Subcutaneous abdominal adipose tissue (tissue), 5 donors: Measurements from ENCODE around the gene MEIOSIN.

Experiments used
- H3K27ac ChIP-seq: one replicate; pipeline ENCODE4 v1.7.0; 2013; ENCODE audit warnings: low read depth, mild to moderate bottlenecking, inconsistent platforms, low read length, moderate library complexity
- H3K27me3 ChIP-seq, 5 donors: one replicate each; pipeline ENCODE4 v1.7.0; 2013; ENCODE audit warnings: low read length in 5 of 5, inconsistent platforms in 1 of 5; ENCODE audit not compliant: control insufficient read depth in 5 of 5, insufficient read depth in 4 of 5
- H3K36me3 ChIP-seq, 5 donors: one replicate each; pipeline ENCODE4 v1.7.0; 2013; ENCODE audit warnings: low read length in 5 of 5; ENCODE audit not compliant: control insufficient read depth in 5 of 5, insufficient read depth in 5 of 5
- H3K4me1 ChIP-seq, 5 donors: one replicate each; pipeline ENCODE4 v1.7.0; 2013; ENCODE audit warnings: low read length in 5 of 5, mild to moderate bottlenecking in 3 of 5, moderate library complexity in 1 of 5; ENCODE audit not compliant: control insufficient read depth in 5 of 5, insufficient read depth in 5 of 5
- H3K4me3 ChIP-seq, 5 donors: one replicate each; pipeline ENCODE4 v1.7.0; 2013; ENCODE audit warnings: low read length in 5 of 5, low read depth in 1 of 5
- H3K9ac ChIP-seq, 5 donors: one replicate each; pipeline ENCODE4 v1.7.0; 2013; ENCODE audit warnings: low read length in 5 of 5, mild to moderate bottlenecking in 4 of 5, moderate library complexity in 3 of 5
- H3K9me3 ChIP-seq, 5 donors: one replicate each; pipeline ENCODE4 v1.7.0; 2013; ENCODE audit warnings: low read length in 5 of 5; ENCODE audit not compliant: control insufficient read depth in 5 of 5
- donor health status: healthy.
- donor health status: healthy.
- donor health status: healthy.
- donor health status: healthy.
- donor health status: healthy.

Gene MEIOSIN

GRCh38 chr19:45769821-45770191, 36.6 kb downstream of the MEIOSIN start:
- Histone ChIP-seq H3K9me3 (no peaks in the 10 kb centered on the region), H3K9ac (peak overlapping the region in 4 of 5 donors; percentile 45 to 74 (median 58)), H3K36me3 (peaks cover 0 to 18% (median 7%) of the 10 kb centered on the region in 5 donors), H3K27ac (peak overlapping the region; percentile 94), H3K4me1 (peaks cover 0 to 52% (median 43%) of the 10 kb centered on the region in 5 donors), H3K4me3 (peak overlapping the region; percentile 68 to 93 (median 81)), H3K27me3 (peaks cover 0 to 5% (median 0%) of the 10 kb centered on the region in 5 donors)

- Histone ChIP-seq H3K9ac (peak overlapping the region in 2 of 5 donors; percentile 58 to 74), H3K9me3 (no peaks in the 10 kb centered on the region), H3K27me3 (peaks cover 0 to 5% (median 0%) of the 10 kb centered on the region in 5 donors), H3K27ac (peak overlapping the region; percentile 94), H3K4me1 (peaks cover 0 to 52% (median 43%) of the 10 kb centered on the region in 5 donors), H3K36me3 (peaks cover 0 to 15% (median 8%) of the 10 kb centered on the region in 5 donors), H3K4me3 (peak overlapping the region in 4 of 5 donors; percentile 70 to 93 (median 84))
These were observed 37.2 kb downstream of the MEIOSIN start for GRCh38 chr19:45770192-45771101.

- no peaks in the 10 kb centered on the region for H3K9me3 ChIP-seq
- H3K27ac ChIP-seq = peak overlapping the region; percentile 65
- peaks cover 0 to 16% (median 8%) of the 10 kb centered on the region in 5 donors for H3K36me3 ChIP-seq
- H3K9ac ChIP-seq = peak overlapping the region in 1 of 5 donors; percentile 64
- peaks cover 0 to 42% (median 35%) of the 10 kb centered on the region in 5 donors for H3K4me1 ChIP-seq
- H3K4me3 ChIP-seq = peak overlapping the region in 1 of 5 donors; percentile 81
- peaks cover 0 to 5% (median 0%) of the 10 kb centered on the region in 5 donors for H3K27me3 ChIP-seq
These were observed 38.2 kb downstream of the MEIOSIN start for GRCh38 chr19:45771311-45771933.

GRCh38 chr19:45772130-45772840, 39.0 kb downstream of the MEIOSIN start:
- Histone ChIP-seq H3K27ac (no peak overlapping the region), H3K27me3 (peaks cover 0 to 5% (median 0%) of the 10 kb centered on the region in 5 donors), H3K9me3 (no peaks in the 10 kb centered on the region), H3K4me1 (peaks cover 0 to 34% (median 26%) of the 10 kb centered on the region in 5 donors), H3K36me3 (peaks cover 0 to 25% (median 16%) of the 10 kb centered on the region in 5 donors), H3K4me3 (no peak overlapping the region), H3K9ac (no peak overlapping the region)

GRCh38 chr19:45772912-45773311, 39.7 kb downstream of the MEIOSIN start:
- H3K27me3 ChIP-seq = peaks cover 0 to 5% (median 0%) of the 10 kb centered on the region in 5 donors
- no peaks in the 10 kb centered on the region for H3K9me3 ChIP-seq
- H3K9ac ChIP-seq = no peak overlapping the region
- H3K27ac ChIP-seq = no peak overlapping the region
- H3K4me1 ChIP-seq = peaks cover 0 to 27% (median 20%) of the 10 kb centered on the region in 5 donors
- no peak overlapping the region for H3K4me3 ChIP-seq
- peaks cover 0 to 31% (median 22%) of the 10 kb centered on the region in 5 donors for H3K36me3 ChIP-seq

GRCh38 chr19:45773384-45773783, 40.1 kb downstream of the MEIOSIN start:
- no peak overlapping the region for H3K27ac ChIP-seq

GRCh38 chr19:45774765-45775164, 41.5 kb downstream of the MEIOSIN start:
- peaks cover 0 to 5% (median 0%) of the 10 kb centered on the region in 5 donors for H3K27me3 ChIP-seq
- no peak overlapping the region for H3K27ac ChIP-seq
- no peak overlapping the region for H3K9ac ChIP-seq
- H3K36me3 ChIP-seq = peaks cover 0 to 35% (median 26%) of the 10 kb centered on the region in 5 donors
- no peaks in the 10 kb centered on the region for H3K9me3 ChIP-seq
- H3K4me1 ChIP-seq = peaks cover 0 to 24% (median 23%) of the 10 kb centered on the region in 5 donors
- H3K4me3 ChIP-seq = no peak overlapping the region

More at GRCh38 chr19:45773384-45773783, 40.1 kb downstream of the MEIOSIN start:
- H3K36me3 ChIP-seq = peaks cover 0 to 35% (median 26%) of the 10 kb centered on the region in 5 donors
- H3K9me3 ChIP-seq = no peaks in the 10 kb centered on the region
- H3K27me3 ChIP-seq = peaks cover 0 to 5% (median 0%) of the 10 kb centered on the region in 5 donors
- H3K4me1 ChIP-seq = peaks cover 0 to 23% (median 18%) of the 10 kb centered on the region in 5 donors
- H3K4me3 ChIP-seq = no peak overlapping the region
- no peak overlapping the region for H3K9ac ChIP-seq

GRCh38 chr19:45777395-45777961, 44.2 kb downstream of the MEIOSIN start:
- peaks cover 0 to 5% (median 0%) of the 10 kb centered on the region in 5 donors for H3K27me3 ChIP-seq
- no peak overlapping the region for H3K9ac ChIP-seq
- H3K9me3 ChIP-seq = no peaks in the 10 kb centered on the region
- H3K27ac ChIP-seq = no peak overlapping the region
- H3K4me1 ChIP-seq = peaks cover 0 to 37% (median 33%) of the 10 kb centered on the region in 5 donors
- H3K4me3 ChIP-seq = no peak overlapping the region
- peaks cover 0 to 33% (median 26%) of the 10 kb centered on the region in 5 donors for H3K36me3 ChIP-seq

- peaks cover 0 to 32% (median 21%) of the 10 kb centered on the region in 5 donors for H3K36me3 ChIP-seq
- no peak overlapping the region for H3K9ac ChIP-seq
- no peak overlapping the region for H3K4me3 ChIP-seq
- H3K27ac ChIP-seq = no peak overlapping the region
- peaks cover 0 to 3% (median 0%) of the 10 kb centered on the region in 5 donors for H3K27me3 ChIP-seq
- H3K9me3 ChIP-seq = no peaks in the 10 kb centered on the region
- H3K4me1 ChIP-seq = peaks cover 0 to 42% (median 37%) of the 10 kb centered on the region in 5 donors
These were observed 44.9 kb downstream of the MEIOSIN start for GRCh38 chr19:45778010-45778661.
